Activated naive CD4-positive, alpha-beta T cell treated with anti-CD3 and anti-CD28 coated beads, Interleukin-2, amount 10 ng/mL, durations not matched to agents 7 days and 5 days (primary cell): ENCODE measurements around the gene FLAD1.

Experiments
- CTCF ChIA-PET: fragments of 350-600 bp; sonication (Branson Sonifier 250); formaldehyde crosslinking; loops from one replicate; lab custom pipeline; 2021; ENCODE audit warnings: antibody characterized with exemption; lab: Charles Lee
- DNase-seq: peaks from one replicate; pipeline ENCODE4 v3.0.0-alpha.2; 2020
- H3K27ac Mint-ChIP-seq: one replicate; pipeline ENCODE4 v1.8.0; 2021; ENCODE audit warnings: mild to moderate bottlenecking, moderate library complexity, mixed read lengths
- H3K27me3 Mint-ChIP-seq: one replicate; pipeline ENCODE4 v1.8.0; 2021; ENCODE audit warnings: mild to moderate bottlenecking, mixed read lengths
- H3K36me3 Mint-ChIP-seq: one replicate; pipeline ENCODE4 v1.8.0; 2021; ENCODE audit warnings: mixed read lengths
- H3K4me1 Mint-ChIP-seq: one replicate; pipeline ENCODE4 v1.8.0; 2021; ENCODE audit warnings: mixed read lengths
- H3K4me3 Mint-ChIP-seq: one replicate; pipeline ENCODE4 v1.8.0; 2021; ENCODE audit warnings: mild to moderate bottlenecking, moderate library complexity, mixed read lengths
- H3K9me3 Mint-ChIP-seq: one replicate; pipeline ENCODE4 v1.8.0; 2021; ENCODE audit warnings: mixed read lengths

Gene FLAD1

GRCh38 chr1:155019377-155020245 lies 36.5 kb downstream of the FLAD1 start:
- H3K36me3 Mint-ChIP-seq = peaks cover 41% of the 10 kb centered on the region
- no peaks in the 10 kb centered on the region for H3K9me3 Mint-ChIP-seq
- no peak overlapping the region for H3K4me3 Mint-ChIP-seq
- peaks cover 48% of the 10 kb centered on the region for H3K4me1 Mint-ChIP-seq
- peaks cover 9% of the 10 kb centered on the region for H3K27me3 Mint-ChIP-seq
- no peak for DNase-seq
- CTCF ChIA-PET = interaction anchor here (0.8 to 6.7 kb wide), 9 partner anchors 14 to 65 kb away, joined by 3 to 48 read pairs (median 6); partner anchors contain the start of genes ADAM15, DCST1, DCST2 and PYGO2
- H3K27ac Mint-ChIP-seq = peak overlapping the region; percentile 35

- peaks cover 10% of the 10 kb centered on the region for H3K27me3 Mint-ChIP-seq
- peaks cover 24% of the 10 kb centered on the region for H3K4me1 Mint-ChIP-seq
- no peak overlapping the region for H3K4me3 Mint-ChIP-seq
- H3K9me3 Mint-ChIP-seq = no peaks in the 10 kb centered on the region
- no peak for DNase-seq
- H3K27ac Mint-ChIP-seq = no peak overlapping the region
- CTCF ChIA-PET = interaction anchor here (1.2 to 2.3 kb wide), 4 partner anchors 29 to 63 kb away, joined by 4 to 7 read pairs (median 6); partner anchors contain the start of genes ADAM15 and PYGO2
- H3K36me3 Mint-ChIP-seq = peaks cover 23% of the 10 kb centered on the region
Observed at GRCh38 chr1:155022136-155022926, 39.2 kb downstream of the FLAD1 start.

- no peak for DNase-seq
- Mint-ChIP-seq H3K4me3 (no peak overlapping the region), H3K27ac (no peak overlapping the region), H3K27me3 (peaks cover 10% of the 10 kb centered on the region), H3K36me3 (peaks cover 19% of the 10 kb centered on the region), H3K9me3 (no peaks in the 10 kb centered on the region), H3K4me1 (peaks cover 19% of the 10 kb centered on the region)
- CTCF ChIA-PET = interaction anchor here (1.2 to 2.3 kb wide), 4 partner anchors 29 to 63 kb away, joined by 4 to 7 read pairs (median 6); partner anchors contain the start of genes ADAM15 and PYGO2
Observed at GRCh38 chr1:155022927-155023236, 39.7 kb downstream of the FLAD1 start.

- Mint-ChIP-seq H3K27ac (peak overlapping the region; percentile 3), H3K9me3 (no peaks in the 10 kb centered on the region), H3K4me1 (peaks cover 15% of the 10 kb centered on the region), H3K4me3 (no peak overlapping the region), H3K27me3 (peaks cover 10% of the 10 kb centered on the region), H3K36me3 (peaks cover 16% of the 10 kb centered on the region)
- DNase-seq = no peak
- CTCF ChIA-PET = interaction anchor here (1.9 to 2.3 kb wide), 2 partner anchors 28 to 62 kb away, joined by 6 to 7 read pairs; partner anchors contain the start of gene ADAM15
Observed at GRCh38 chr1:155023627-155024026, 40.5 kb downstream of the FLAD1 start.

- no peak overlapping the region for H3K27ac Mint-ChIP-seq
- CTCF ChIA-PET = interaction anchor here (1.6 to 2.3 kb wide), 2 partner anchors 8 to 61 kb away, joined by 5 to 6 read pairs; no protein-coding TSS in a partner anchor
Observed at GRCh38 chr1:155024315-155024714, 41.2 kb downstream of the FLAD1 start.

GRCh38 chr1:155026154-155026553 lies 43.0 kb downstream of the FLAD1 start:
- CTCF ChIA-PET = interaction anchor here (1.0 to 1.6 kb wide), 2 partner anchors 9 to 10 kb away, joined by 5 read pairs; no protein-coding TSS in a partner anchor
- H3K9me3 Mint-ChIP-seq = no peaks in the 10 kb centered on the region
- no peak overlapping the region for H3K27ac Mint-ChIP-seq

More at GRCh38 chr1:155024315-155024714, 41.2 kb downstream of the FLAD1 start:
- Mint-ChIP-seq H3K9me3 (no peaks in the 10 kb centered on the region), H3K4me3 (no peak overlapping the region), H3K4me1 (peaks cover 9% of the 10 kb centered on the region), H3K27me3 (peaks cover 16% of the 10 kb centered on the region), H3K36me3 (peaks cover 10% of the 10 kb centered on the region)
- DNase-seq = no peak

GRCh38 chr1:155026588-155026987 lies 43.4 kb downstream of the FLAD1 start:
- no peak for DNase-seq
- H3K4me1 Mint-ChIP-seq = no peaks in the 10 kb centered on the region
- CTCF ChIA-PET = no interaction called here
- H3K27ac Mint-ChIP-seq = no peak overlapping the region
- peaks cover 30% of the 10 kb centered on the region for H3K27me3 Mint-ChIP-seq
- H3K36me3 Mint-ChIP-seq = no peaks in the 10 kb centered on the region
- H3K4me3 Mint-ChIP-seq = no peak overlapping the region
- no peaks in the 10 kb centered on the region for H3K9me3 Mint-ChIP-seq

More at GRCh38 chr1:155026154-155026553, 43.0 kb downstream of the FLAD1 start:
- Mint-ChIP-seq H3K4me1 (no peaks in the 10 kb centered on the region), H3K27me3 (peaks cover 29% of the 10 kb centered on the region), H3K4me3 (no peak overlapping the region), H3K36me3 (no peaks in the 10 kb centered on the region)
- no peak for DNase-seq

- Mint-ChIP-seq H3K4me3 (no peak overlapping the region), H3K27ac (no peak overlapping the region), H3K9me3 (no peaks in the 10 kb centered on the region), H3K4me1 (no peaks in the 10 kb centered on the region), H3K36me3 (no peaks in the 10 kb centered on the region), H3K27me3 (peaks cover 45% of the 10 kb centered on the region)
- CTCF ChIA-PET = no interaction called here
- DNase-seq = no peak
Observed at GRCh38 chr1:155029513-155030242, 46.5 kb downstream of the FLAD1 start.

GRCh38 chr1:155030243-155030795 lies 47.2 kb downstream of the FLAD1 start:
- Mint-ChIP-seq H3K27ac (no peak overlapping the region), H3K36me3 (no peaks in the 10 kb centered on the region), H3K4me3 (no peak overlapping the region), H3K27me3 (peaks cover 48% of the 10 kb centered on the region), H3K9me3 (no peaks in the 10 kb centered on the region), H3K4me1 (no peaks in the 10 kb centered on the region)
- CTCF ChIA-PET = interaction anchor here (0.8 kb wide), 1 partner anchor 9 kb away, joined by 3 read pairs; no protein-coding TSS in a partner anchor
- no peak for DNase-seq

GRCh38 chr1:155030899-155031298 lies 47.8 kb downstream of the FLAD1 start:
- H3K4me3 Mint-ChIP-seq = no peak overlapping the region
- no peaks in the 10 kb centered on the region for H3K36me3 Mint-ChIP-seq
- H3K9me3 Mint-ChIP-seq = no peaks in the 10 kb centered on the region
- CTCF ChIA-PET = interaction anchor here (0.8 kb wide), 1 partner anchor 9 kb away, joined by 3 read pairs; no protein-coding TSS in a partner anchor
- H3K27ac Mint-ChIP-seq = no peak overlapping the region
- DNase-seq = no peak
- peaks cover 48% of the 10 kb centered on the region for H3K27me3 Mint-ChIP-seq
- no peaks in the 10 kb centered on the region for H3K4me1 Mint-ChIP-seq

- Mint-ChIP-seq H3K4me1 (no peaks in the 10 kb centered on the region), H3K9me3 (no peaks in the 10 kb centered on the region), H3K27me3 (peaks cover 64% of the 10 kb centered on the region), H3K4me3 (no peak overlapping the region), H3K36me3 (no peaks in the 10 kb centered on the region), H3K27ac (no peak overlapping the region)
- CTCF ChIA-PET = interaction anchor here (1.8 kb wide), 1 partner anchor 15 kb away, joined by 6 read pairs; no protein-coding TSS in a partner anchor
- no peak for DNase-seq
Observed at GRCh38 chr1:155032886-155033285, 49.7 kb downstream of the FLAD1 start.

- no peak for DNase-seq
- no peaks in the 10 kb centered on the region for H3K4me1 Mint-ChIP-seq
- no peak within 1 kb of the TSS for H3K4me3 Mint-ChIP-seq
- H3K36me3 Mint-ChIP-seq = no peaks in the 10 kb centered on the region
- H3K27me3 Mint-ChIP-seq = peaks cover 70% of the 10 kb centered on the region
- H3K27ac Mint-ChIP-seq = no peak within 1 kb of the TSS
- H3K9me3 Mint-ChIP-seq = no peaks in the 10 kb centered on the region
- CTCF ChIA-PET = interaction anchor here (1.0 to 1.8 kb wide), 2 partner anchors 14 to 16 kb away, joined by 3 to 6 read pairs; no protein-coding TSS in a partner anchor
Observed at GRCh38 chr1:155033524-155033923, 50.4 kb downstream of the FLAD1 start, which contains the start of the genes DCST1 and DCST2. TSS of gene DCST1 (plus strand) at chr1:155033824. CDS start at chr1:155034037, 213 bp downstream. TSS of gene DCST2 (minus strand) at chr1:155033781. CDS start at chr1:155033701, 80 bp downstream.
